ENCODE results near the gene LASP1NB.

The LASP1NB gene

GRCh38 chr17:38925263-38925995 is at the start of gene LASP1NB:
LASP1NB (plus strand) TSS chr17:38925614.
- peak; percentile 43 to 44 for DNase-seq (ENCODE audit: low read depth in 2 of 2)

DNA sequence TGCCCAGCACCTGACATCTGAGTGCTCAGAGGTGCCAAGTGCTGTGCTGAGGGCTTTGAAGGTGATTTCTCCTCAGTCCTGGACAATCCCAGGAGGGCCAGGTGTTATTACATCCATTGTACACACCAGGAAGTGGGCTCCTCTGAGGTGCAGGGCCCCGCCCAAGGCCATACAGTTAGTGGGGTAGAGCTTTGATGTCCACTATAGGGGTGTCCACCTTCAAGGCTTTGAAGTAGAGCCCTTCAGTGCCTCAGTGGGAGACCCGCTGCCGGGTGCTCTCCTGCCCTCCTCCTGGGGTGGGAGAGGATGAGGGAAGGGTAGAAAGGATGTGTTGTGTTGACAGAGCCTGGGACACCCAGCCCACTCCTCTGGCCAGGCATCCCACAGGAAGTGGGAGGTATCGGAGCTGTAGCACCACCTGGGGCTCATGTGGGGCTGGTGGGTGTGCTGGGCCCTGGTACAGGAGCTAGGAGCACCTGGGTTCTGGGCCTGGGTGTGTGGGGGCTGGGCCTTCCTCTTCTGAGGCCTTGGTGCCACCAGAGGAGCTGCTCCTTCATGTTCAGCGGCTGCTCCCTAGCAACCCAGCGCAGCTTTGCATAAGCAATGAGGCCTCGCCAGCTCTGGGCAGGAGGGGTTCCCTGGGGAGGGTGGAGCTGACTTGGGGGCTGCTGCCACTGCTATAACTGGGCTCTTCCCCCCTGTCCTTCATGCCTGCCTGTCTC is 48.1 kb upstream of the LASP1NB start:
- no peak for DNase-seq (ENCODE audit: low read depth in 2 of 2)

DNA sequence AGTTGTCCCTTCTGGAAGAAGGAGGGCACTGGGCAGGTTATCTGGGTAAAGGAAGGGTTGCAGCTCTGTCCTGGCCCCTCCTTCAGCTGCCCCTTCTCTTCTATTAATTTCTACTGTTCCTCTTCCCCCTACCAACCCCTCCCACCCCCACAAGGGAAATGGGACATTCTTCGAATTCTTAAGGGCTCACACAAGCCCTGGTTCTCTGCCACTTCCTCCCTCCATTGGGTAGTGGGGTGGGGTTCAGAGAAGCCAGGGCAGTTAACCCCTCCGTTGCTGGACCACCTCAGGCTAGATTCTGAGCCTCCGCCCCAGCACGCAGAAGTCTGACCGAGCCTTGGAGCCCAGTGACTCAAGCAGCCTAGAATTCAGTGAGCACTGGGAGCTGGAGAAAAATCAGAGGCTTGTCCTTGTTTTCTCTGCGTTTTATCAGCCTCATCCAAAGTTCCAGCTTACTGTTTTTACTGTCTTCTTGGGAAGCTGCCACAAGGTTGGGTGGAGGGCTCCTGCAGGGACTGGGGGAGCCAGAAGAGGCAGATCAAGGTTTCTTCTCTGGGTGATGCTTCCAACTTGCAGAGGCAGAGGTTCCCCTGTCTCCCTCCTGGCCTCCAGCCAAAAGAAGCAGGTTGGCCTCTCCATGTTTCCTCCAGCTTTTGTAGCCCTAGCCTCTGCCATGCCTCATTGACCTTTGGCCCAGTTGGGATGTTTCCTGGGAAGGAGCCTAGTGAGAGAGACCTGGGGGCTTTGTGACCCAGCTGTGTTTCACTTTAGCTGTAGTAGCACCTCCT is 45.3 kb upstream of the LASP1NB start:
- DNase-seq (ENCODE audit: low read depth in 2 of 2), result no peak

GRCh38 chr17:38881600-38882191 is 43.7 kb upstream of the LASP1NB start:
- peak in 1 of 2 donors; percentile 53 for DNase-seq (ENCODE audit: low read depth in 2 of 2)

- DNase-seq (ENCODE audit: low read depth in 2 of 2), result no peak
Measured at GRCh38 chr17:38882870-38883269, 42.5 kb upstream of the LASP1NB start.

- no peak for DNase-seq (ENCODE audit: low read depth in 2 of 2)
Measured at GRCh38 chr17:38883592-38884526, 41.6 kb upstream of the LASP1NB start.

GRCh38 chr17:38885044-38885727 is 40.2 kb upstream of the LASP1NB start:
- DNase-seq (ENCODE audit: low read depth in 2 of 2), result no peak

DNA sequence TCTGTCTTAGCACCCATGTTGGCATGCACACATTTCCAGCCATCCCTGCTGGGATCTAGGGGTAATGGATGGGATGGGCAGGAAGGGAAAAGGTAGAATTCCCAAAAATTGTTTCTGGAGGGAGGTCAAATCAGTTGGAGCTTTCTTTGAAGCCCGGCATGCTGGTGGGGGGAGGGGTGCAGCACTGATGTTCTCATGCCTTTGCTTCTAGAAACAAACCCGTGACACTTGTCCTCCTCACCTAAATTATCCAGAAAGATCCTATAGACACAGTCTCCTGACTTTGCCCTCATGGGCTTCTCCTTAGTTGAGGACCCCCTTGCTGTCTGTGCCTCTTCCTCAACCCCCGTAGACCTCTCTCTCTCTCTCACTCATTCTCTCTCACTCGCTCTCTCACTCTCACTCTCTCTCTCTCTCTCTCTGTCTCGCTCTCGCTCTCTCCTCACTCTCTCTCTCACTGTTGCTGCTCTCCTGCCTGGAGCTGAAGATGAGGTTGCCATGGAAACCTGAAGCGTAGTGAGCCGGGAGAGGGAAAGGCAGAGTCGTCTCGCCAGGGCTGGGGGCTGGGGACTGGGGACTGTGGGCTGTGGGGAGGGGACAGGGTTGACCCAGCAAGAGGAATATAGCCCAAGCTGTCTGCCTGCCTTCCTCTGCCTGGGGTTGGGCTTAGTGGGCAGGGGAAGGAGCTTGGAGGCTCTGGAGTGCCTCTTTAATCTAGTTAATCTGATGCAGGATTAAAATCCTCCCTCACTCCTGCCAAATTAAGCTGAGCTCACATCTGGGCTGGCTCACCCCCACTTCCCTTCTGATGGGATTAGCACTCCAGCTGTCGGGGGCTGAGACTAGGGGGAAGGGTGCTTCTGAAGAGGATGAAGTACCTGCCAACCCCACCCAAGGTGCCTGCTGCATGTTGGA is 39.4 kb upstream of the LASP1NB start:
- no peak for DNase-seq (ENCODE audit: low read depth in 2 of 2)

- no peak for DNase-seq (ENCODE audit: low read depth in 2 of 2)
Measured at GRCh38 chr17:38886643-38887010, 38.8 kb upstream of the LASP1NB start.

DNA sequence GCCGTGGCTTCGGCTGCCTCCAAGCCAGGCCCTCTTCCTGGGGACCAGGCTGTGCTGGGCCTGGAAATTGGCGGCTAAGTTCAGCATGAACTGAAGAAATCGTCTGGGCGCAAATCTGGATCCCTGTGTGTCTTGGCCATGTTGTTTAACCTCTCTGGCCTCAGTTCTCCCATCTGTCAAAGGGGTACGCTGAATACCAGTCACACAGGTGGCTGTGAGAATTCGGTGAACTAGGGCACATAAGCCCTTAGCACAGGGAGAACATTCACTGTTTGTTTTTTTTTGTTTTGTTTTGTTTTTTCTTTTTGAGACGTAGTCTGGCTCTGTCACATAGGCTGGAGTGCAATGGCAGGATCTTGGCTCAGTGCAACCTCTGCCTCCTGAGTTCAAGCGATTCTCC is 36.6 kb upstream of the LASP1NB start:
- no peak for DNase-seq (ENCODE audit: low read depth in 2 of 2)

GRCh38 chr17:38889745-38890409 is 35.5 kb upstream of the LASP1NB start:
- no peak for DNase-seq (ENCODE audit: low read depth in 2 of 2)

DNA sequence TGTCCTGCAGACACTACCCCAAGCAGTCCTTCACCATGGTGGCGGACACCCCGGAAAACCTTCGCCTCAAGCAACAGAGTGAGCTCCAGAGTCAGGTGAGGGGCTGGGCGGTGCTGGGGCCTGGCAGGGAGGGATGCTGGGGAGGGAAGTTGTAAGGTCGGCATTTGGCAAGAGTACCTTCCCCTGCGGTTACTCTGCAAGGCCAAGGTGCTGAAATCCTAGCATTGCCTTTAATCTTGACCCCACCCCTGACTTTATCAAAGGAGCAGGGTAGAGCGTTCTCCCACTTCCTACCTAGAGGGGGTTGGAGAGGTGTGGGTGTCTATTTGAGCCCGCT is 35.0 kb upstream of the LASP1NB start:
- no peak for DNase-seq (ENCODE audit: low read depth in 2 of 2)

- no peak for DNase-seq (ENCODE audit: low read depth in 2 of 2)
Measured at GRCh38 chr17:38891441-38891840, 34.0 kb upstream of the LASP1NB start.

DNA sequence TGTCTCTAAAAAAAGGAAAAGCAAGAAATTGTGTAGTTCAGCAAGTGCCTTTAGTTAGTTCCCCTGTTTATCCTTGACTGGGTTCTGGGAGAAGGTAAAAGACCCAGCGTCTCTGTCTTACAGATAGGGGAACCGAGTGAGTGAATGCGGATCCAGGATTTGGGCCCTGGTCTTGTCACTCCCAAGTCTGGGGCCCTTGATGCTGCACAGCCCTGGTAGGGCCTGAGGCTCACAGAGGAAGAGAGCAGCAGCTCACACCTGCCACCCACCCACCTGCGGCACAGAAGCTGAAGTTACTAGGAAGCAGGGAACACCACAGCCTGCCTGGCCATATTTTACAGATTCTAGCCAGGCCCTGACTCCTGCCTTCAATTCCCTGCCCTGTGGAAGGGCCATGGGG is 33.3 kb upstream of the LASP1NB start:
- DNase-seq (ENCODE audit: low read depth in 2 of 2), result no peak

DNA sequence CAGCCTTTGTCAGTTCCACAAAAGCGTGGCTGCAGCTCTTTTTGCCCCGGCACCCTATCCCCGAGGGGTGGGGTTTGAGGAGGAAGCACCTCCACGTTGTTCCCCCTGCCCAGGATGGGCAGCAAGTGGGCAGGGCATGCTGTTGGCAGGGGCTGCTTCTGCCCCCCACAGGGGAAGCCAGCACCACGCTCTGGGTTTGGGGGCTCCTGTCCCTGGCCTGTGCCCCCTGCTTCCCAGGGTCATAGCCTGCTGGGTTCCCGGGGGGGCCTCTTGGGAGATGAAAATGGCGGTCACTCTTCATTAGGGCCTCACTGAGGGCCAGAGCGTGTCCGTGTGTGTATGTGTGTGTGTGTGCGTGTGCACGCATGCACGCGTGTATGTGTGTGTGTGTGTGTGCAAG is 32.8 kb upstream of the LASP1NB start:
- DNase-seq (ENCODE audit: low read depth in 2 of 2), result no peak

GRCh38 chr17:38893113-38893512 is 32.3 kb upstream of the LASP1NB start:
- no peak for DNase-seq (ENCODE audit: low read depth in 2 of 2)

GRCh38 chr17:38893607-38894006 is 31.8 kb upstream of the LASP1NB start:
- DNase-seq (ENCODE audit: low read depth in 2 of 2), result peak in 1 of 2 donors; percentile 40

GRCh38 chr17:38894276-38894675 is 31.1 kb upstream of the LASP1NB start:
- no peak for DNase-seq (ENCODE audit: low read depth in 2 of 2)

GRCh38 chr17:38896346-38896954 is 29.0 kb upstream of the LASP1NB start:
- no peak for DNase-seq (ENCODE audit: low read depth in 2 of 2)
